Activated T-cell treated with anti-CD3 and anti-CD28 coated beads, Interleukin-2, amount 50 U/mL, for 4 hours (primary cell): ENCODE data around the gene DHRSX. TPM values are rescaled to one million over a fixed set of nuclear protein-coding genes. Genes with fewer than 3 reads are reported as not detected.

ENCODE experiments used
- ATAC-seq, 2 donors: fragments of 200-7000 bp; cut with Tn5 transposase; one replicate each; pipeline ENCODE4 v1.10.0; 2021
- DNase-seq: peaks from one replicate; pipeline ENCODE4 v3.0.0-alpha.2; 2020
- H3K27me3 Mint-ChIP-seq: one replicate; pipeline ENCODE4 v1.8.0; 2021; ENCODE audit warnings: low read depth, mixed read lengths
- H3K36me3 Mint-ChIP-seq: one replicate; pipeline ENCODE4 v1.8.0; 2022; ENCODE audit warnings: mixed read lengths; ENCODE audit not compliant: insufficient read depth
- H3K4me1 Mint-ChIP-seq: one replicate; pipeline ENCODE4 v1.8.0; 2021; ENCODE audit warnings: low read depth, mixed read lengths
- H3K4me3 Mint-ChIP-seq: one replicate; pipeline ENCODE4 v1.8.0; 2021; ENCODE audit warnings: mild to moderate bottlenecking, moderate library complexity, mixed read lengths
- H3K9me3 Mint-ChIP-seq: one replicate; pipeline ENCODE4 v1.8.0; 2021; ENCODE audit warnings: mixed read lengths
- total RNA-seq, 3 donors: library from RNA; stranded (reverse); gene quantifications; one replicate each; pipeline ENCODE4 v1.2.1, GENCODE V29; 2021

The DHRSX gene
- total RNA-seq, 3 donors from 2014 or later, result 19.3 to 23.2 (median 22.0) TPM

- Mint-ChIP-seq H3K27me3 (no peaks in the 10 kb centered on the region), H3K9me3 (no peaks in the 10 kb centered on the region), H3K4me1 (peaks cover 7% of the 10 kb centered on the region), H3K36me3 (peaks cover 8% of the 10 kb centered on the region), H3K4me3 (no peak overlapping the region)
- DNase-seq, result no peak
- ATAC-seq, result no peak
These were observed 48.4 kb downstream of the DHRSX start for GRCh38 chrX:2452317-2452784.

- Mint-ChIP-seq H3K27me3 (no peaks in the 10 kb centered on the region), H3K4me1 (peaks cover 6% of the 10 kb centered on the region), H3K36me3 (peaks cover 9% of the 10 kb centered on the region), H3K9me3 (no peaks in the 10 kb centered on the region), H3K4me3 (no peak overlapping the region)
- ATAC-seq, result no peak
- DNase-seq, result no peak
These were observed 49.1 kb downstream of the DHRSX start for GRCh38 chrX:2451501-2452316.

GRCh38 chrX:2450681-2451080, 50.1 kb downstream of the DHRSX start:
- Mint-ChIP-seq H3K9me3 (no peaks in the 10 kb centered on the region), H3K36me3 (peaks cover 12% of the 10 kb centered on the region), H3K4me3 (no peak overlapping the region), H3K27me3 (no peaks in the 10 kb centered on the region), H3K4me1 (peaks cover 3% of the 10 kb centered on the region)
- ATAC-seq (no peak), DNase-seq (no peak)

GRCh38 chrX:2449135-2449886, 51.5 kb downstream of the DHRSX start:
- DNase-seq, result no peak
- Mint-ChIP-seq H3K9me3 (no peaks in the 10 kb centered on the region), H3K4me1 (peaks cover 3% of the 10 kb centered on the region), H3K4me3 (no peak overlapping the region), H3K36me3 (peaks cover 12% of the 10 kb centered on the region), H3K27me3 (no peaks in the 10 kb centered on the region)
- ATAC-seq, result no peak

GRCh38 chrX:2447484-2447883, 53.3 kb downstream of the DHRSX start:
- Mint-ChIP-seq H3K27me3 (no peaks in the 10 kb centered on the region), H3K9me3 (no peaks in the 10 kb centered on the region), H3K36me3 (peaks cover 10% of the 10 kb centered on the region), H3K4me3 (no peak overlapping the region), H3K4me1 (peaks cover 3% of the 10 kb centered on the region)
- no peak for DNase-seq
- no peak for ATAC-seq

- no peak for DNase-seq
- Mint-ChIP-seq H3K9me3 (no peaks in the 10 kb centered on the region), H3K4me1 (peaks cover 3% of the 10 kb centered on the region), H3K36me3 (peaks cover 8% of the 10 kb centered on the region), H3K27me3 (no peaks in the 10 kb centered on the region), H3K4me3 (no peak overlapping the region)
- ATAC-seq, result no peak
These were observed 54.0 kb downstream of the DHRSX start for GRCh38 chrX:2446815-2447214.

GRCh38 chrX:2445662-2446623, 54.8 kb downstream of the DHRSX start:
- Mint-ChIP-seq H3K4me1 (no peaks in the 10 kb centered on the region), H3K4me3 (no peak overlapping the region), H3K27me3 (no peaks in the 10 kb centered on the region), H3K36me3 (peaks cover 12% of the 10 kb centered on the region), H3K9me3 (no peaks in the 10 kb centered on the region)
- DNase-seq (no peak), ATAC-seq (no peak)

- no peaks in the 10 kb centered on the region for H3K27me3 Mint-ChIP-seq
These were observed 58.1 kb downstream of the DHRSX start for GRCh38 chrX:2442694-2443093.

GRCh38 chrX:2441466-2441865, 59.3 kb downstream of the DHRSX start:
- ATAC-seq (no peak), DNase-seq (no peak)
- no peaks in the 10 kb centered on the region for H3K27me3 Mint-ChIP-seq
- H3K4me1 Mint-ChIP-seq, result no peaks in the 10 kb centered on the region
- peaks cover 22% of the 10 kb centered on the region for H3K36me3 Mint-ChIP-seq
- H3K9me3 Mint-ChIP-seq, result no peaks in the 10 kb centered on the region
- H3K4me3 Mint-ChIP-seq, result no peak overlapping the region

More at GRCh38 chrX:2442694-2443093, 58.1 kb downstream of the DHRSX start:
- DNase-seq, result no peak
- Mint-ChIP-seq H3K4me1 (no peaks in the 10 kb centered on the region), H3K4me3 (no peak overlapping the region), H3K9me3 (no peaks in the 10 kb centered on the region), H3K36me3 (peaks cover 23% of the 10 kb centered on the region)
- ATAC-seq, result no peak

- Mint-ChIP-seq H3K4me1 (peaks cover 2% of the 10 kb centered on the region), H3K27me3 (no peaks in the 10 kb centered on the region)
- no peak for DNase-seq
These were observed 61.2 kb downstream of the DHRSX start for GRCh38 chrX:2439613-2440012.

GRCh38 chrX:2435465-2435864, 65.3 kb downstream of the DHRSX start:
- ATAC-seq (no peak), DNase-seq (no peak)
- peaks cover 34% of the 10 kb centered on the region for H3K36me3 Mint-ChIP-seq
- H3K9me3 Mint-ChIP-seq, result no peaks in the 10 kb centered on the region
- H3K4me1 Mint-ChIP-seq, result peaks cover 2% of the 10 kb centered on the region
- no peak overlapping the region for H3K4me3 Mint-ChIP-seq
- no peaks in the 10 kb centered on the region for H3K27me3 Mint-ChIP-seq

More at GRCh38 chrX:2439613-2440012, 61.2 kb downstream of the DHRSX start:
- H3K36me3 Mint-ChIP-seq, result peaks cover 27% of the 10 kb centered on the region
- H3K9me3 Mint-ChIP-seq, result no peaks in the 10 kb centered on the region
- no peak for ATAC-seq
- no peak overlapping the region for H3K4me3 Mint-ChIP-seq

GRCh38 chrX:2434270-2435163, 66.3 kb downstream of the DHRSX start:
- H3K36me3 Mint-ChIP-seq, result peaks cover 35% of the 10 kb centered on the region
- H3K4me1 Mint-ChIP-seq, result peaks cover 2% of the 10 kb centered on the region
- H3K9me3 Mint-ChIP-seq, result no peaks in the 10 kb centered on the region

GRCh38 chrX:2432298-2432863, 68.4 kb downstream of the DHRSX start:
- Mint-ChIP-seq H3K9me3 (no peaks in the 10 kb centered on the region), H3K36me3 (peaks cover 40% of the 10 kb centered on the region), H3K4me3 (no peak overlapping the region), H3K27me3 (no peaks in the 10 kb centered on the region), H3K4me1 (peaks cover 2% of the 10 kb centered on the region)
- DNase-seq (no peak), ATAC-seq (no peak)

More at GRCh38 chrX:2434270-2435163, 66.3 kb downstream of the DHRSX start:
- no peaks in the 10 kb centered on the region for H3K27me3 Mint-ChIP-seq
- no peak overlapping the region for H3K4me3 Mint-ChIP-seq
- no peak for ATAC-seq
- DNase-seq, result no peak
